HepG2 (cell line): Measurements from ENCODE around the gene RREB1. TPM values are rescaled to one million over a fixed set of nuclear protein-coding genes. Genes with fewer than 3 reads are reported as not detected.

Experiments used
- ADNP ChIP-seq: sonication (generic); formaldehyde crosslinking; IDR thresholded peaks from 2 replicates; pipeline ENCODE4 v1.4.0; 2020; ENCODE audit warnings: missing genetic modification reagents
- ATF6 ChIP-seq: sonication (generic); formaldehyde crosslinking; conservative IDR thresholded peaks from 2 replicates; pipeline ENCODE4 v1.4.0; 2020; ENCODE audit warnings: missing genetic modification reagents
- E2F1 ChIP-seq: sonication (generic); formaldehyde crosslinking; IDR thresholded peaks from 2 replicates; pipeline ENCODE4 v1.5.0; 2020; ENCODE audit warnings: missing genetic modification reagents
- FUBP1 ChIP-seq: sonication (generic); formaldehyde crosslinking; IDR thresholded peaks from 2 replicates; pipeline ENCODE4 v1.5.1; 2020; ENCODE audit warnings: missing genetic modification reagents, mild to moderate bottlenecking, borderline replicate concordance
- GATAD2A ChIP-seq: IDR thresholded peaks from 2 replicates; pipeline ENCODE4 v1.6.1; 2016
- HBP1 ChIP-seq: IDR thresholded peaks from 2 replicates; pipeline ENCODE4 v1.6.1; 2016; ENCODE audit warnings: low read depth, control low read depth
- HNRNPH1 ChIP-seq: fragments of 200-400 bp; formaldehyde crosslinking; optimal IDR thresholded peaks from 2 replicates; pipeline ENCODE3; 2017; ENCODE audit warnings: mild to moderate bottlenecking, low read depth, low read length
- MEF2D ChIP-seq: sonication (generic); formaldehyde crosslinking; IDR thresholded peaks from 2 replicates; pipeline ENCODE4 v1.5.1; 2020; ENCODE audit warnings: mild to moderate bottlenecking, missing genetic modification reagents
- MTF2 ChIP-seq: sonication (generic); formaldehyde crosslinking; IDR thresholded peaks from 2 replicates; pipeline ENCODE4 v1.5.0; 2020; ENCODE audit warnings: missing genetic modification reagents, borderline replicate concordance
- NPAS2 ChIP-seq: sonication (generic); formaldehyde crosslinking; IDR thresholded peaks from 2 replicates; pipeline ENCODE4 v1.8.0; 2022; ENCODE audit warnings: mild to moderate bottlenecking, missing genetic modification reagents, borderline replicate concordance
- RCOR2 ChIP-seq: IDR thresholded peaks from 2 replicates; pipeline ENCODE4 v1.6.1; 2016; ENCODE audit warnings: missing biosample characterization, missing genetic modification reagents
- RNF2 ChIP-seq: fragments of 450-650 bp; conservative IDR thresholded peaks from 2 replicates; pipeline ENCODE4 v1.6.1; 2016; ENCODE audit warnings: low read depth
- SATB2 ChIP-seq: sonication (generic); formaldehyde crosslinking; IDR thresholded peaks from 2 replicates; pipeline ENCODE4 v1.5.0; 2020; ENCODE audit warnings: missing genetic modification reagents
- SRF ChIP-seq: IDR thresholded peaks from 2 replicates; pipeline ENCODE4 v1.6.1; 2011; ENCODE audit warnings: mild to moderate bottlenecking, low read depth, low read length, moderate library complexity
- SSRP1 ChIP-seq: IDR thresholded peaks from 2 replicates; pipeline ENCODE4 v1.6.1; 2016; ENCODE audit warnings: control low read depth
- TEF ChIP-seq: sonication (generic); formaldehyde crosslinking; IDR thresholded peaks from 2 replicates; pipeline ENCODE4 v1.5.0; 2020; ENCODE audit warnings: missing genetic modification reagents
- ZBTB20 ChIP-seq: sonication (generic); formaldehyde crosslinking; IDR thresholded peaks from 2 replicates; pipeline ENCODE4 v1.8.1; 2023; ENCODE audit warnings: missing genetic modification reagents, low read depth, mild to moderate bottlenecking, borderline replicate concordance
- ZFP1 ChIP-seq: IDR thresholded peaks from 2 replicates; pipeline ENCODE4 v1.6.1; 2016
- ZIK1 ChIP-seq: sonication (generic); formaldehyde crosslinking; IDR thresholded peaks from 2 replicates; pipeline ENCODE4 v1.5.0; 2020; ENCODE audit warnings: mild to moderate bottlenecking, low read depth, missing genetic modification reagents, borderline replicate concordance
- ZNF121 ChIP-seq: sonication (generic); formaldehyde crosslinking; IDR thresholded peaks from 2 replicates; pipeline ENCODE4 v1.5.0; 2020; ENCODE audit warnings: mild to moderate bottlenecking, missing genetic modification reagents
- ZNF337 ChIP-seq: sonication (generic); formaldehyde crosslinking; IDR thresholded peaks from 2 replicates; pipeline ENCODE4 v1.5.1; 2020; ENCODE audit warnings: missing genetic modification reagents, low read depth, mild to moderate bottlenecking, borderline replicate concordance
- ZNF552 ChIP-seq: sonication (generic); formaldehyde crosslinking; IDR thresholded peaks from 2 replicates; pipeline ENCODE4 v1.9.0; 2022; ENCODE audit warnings: missing genetic modification reagents, mild to moderate bottlenecking, borderline replicate concordance
- ZNF569 ChIP-seq: sonication (generic); formaldehyde crosslinking; IDR thresholded peaks from 2 replicates; pipeline ENCODE4 v1.5.0; 2020; ENCODE audit warnings: mild to moderate bottlenecking, missing genetic modification reagents, moderate library complexity, borderline replicate concordance
- ZNF737 ChIP-seq: sonication (generic); formaldehyde crosslinking; IDR thresholded peaks from 2 replicates; pipeline ENCODE4 v1.5.0; 2020; ENCODE audit warnings: missing genetic modification reagents, mild to moderate bottlenecking, borderline replicate concordance
- ZSCAN30 ChIP-seq: sonication (generic); formaldehyde crosslinking; IDR thresholded peaks from 2 replicates; pipeline ENCODE4 v1.5.0; 2020; ENCODE audit warnings: mild to moderate bottlenecking, missing genetic modification reagents
- polyA plus RNA-seq, 8 experiments: library from polyadenylated mRNA; depleted of rRNA in 3 of 8; stranded (reverse) in 7 of 8; unstranded in 1 of 8; fragments of >200 nt; fragmentation: Illumina TruSeq in 4 of 8; extraction: Trizol in 4 of 8; gene quantifications; 2 replicates each; pipeline versions ENCODE4 v1.2.1 to v1.2.3, GENCODE V29; 2011 to 2016; ENCODE audit warnings: low read depth in 4 of 8, missing spikeins in 1 of 8, mixed read lengths in 1 of 8; ENCODE audit not compliant: insufficient read depth in 1 of 8
- total RNA-seq, 5 experiments: library from RNA; depleted of rRNA; stranded (reverse); fragments of >200 nt; fragmentation: Illumina TruSeq; extraction: Trizol; gene quantifications; 2 replicates each; pipeline ENCODE4 v1.2.3, GENCODE V29; 2016; ENCODE audit warnings: low read depth in 1 of 5

Gene RREB1
- total and polyA plus RNA-seq, 2 of the 13 experiments (the other 11 are each of a cell fraction or from before 2014, with no cell fraction given): 6.1 to 23.2 TPM

GRCh38 chr6:7139835-7140470 lies 32.2 kb downstream of the RREB1 start (continued):
- no peak for TF ChIP-seq RNF2
- no peak for TF ChIP-seq MEF2D
- no peak for TF ChIP-seq ZBTB20 (CRISPR knock-in tag)
- TF ChIP-seq ZFP1 (CRISPR knock-in tag): no peak
- TF ChIP-seq ZIK1 (CRISPR knock-in tag): no peak
- TF ChIP-seq HBP1 (CRISPR knock-in tag): no peak
- TF ChIP-seq RCOR2 (CRISPR knock-in tag): peak; percentile 51; the same call in 1 of the 2 replicates
- TF ChIP-seq ZNF552: no peak
- no peak for TF ChIP-seq ADNP (CRISPR knock-in tag)
- no peak for TF ChIP-seq ZSCAN30 (CRISPR knock-in tag)
- TF ChIP-seq GATAD2A (CRISPR knock-in tag): peak; percentile 90
- TF ChIP-seq SRF: no peak; the same call in 1 of the 2 replicates
- no peak for TF ChIP-seq ZNF569 (CRISPR knock-in tag)
- TF ChIP-seq ATF6: no peak
- no peak for TF ChIP-seq ZNF121
- no peak for TF ChIP-seq TEF (CRISPR knock-in tag)
- no peak for TF ChIP-seq SATB2
- TF ChIP-seq E2F1 (CRISPR knock-in tag): no peak; the same call in 1 of the 2 replicates
- no peak for TF ChIP-seq SSRP1
- no peak for TF ChIP-seq NPAS2 (CRISPR knock-in tag)
- TF ChIP-seq ZNF337 (CRISPR knock-in tag): no peak
- TF ChIP-seq FUBP1 (CRISPR knock-in tag): no peak
- no peak for TF ChIP-seq MTF2
- no peak for TF ChIP-seq ZNF737
- no peak for TF ChIP-seq HNRNPH1
